Dedifferentiated amniotic fluid mesenchymal stem cell (primary cell): ENCODE data around the gene SLC39A11.
"Not testable (repeated sequence)": the region's sequence is repeated elsewhere in the genome, so short reads cannot be mapped to it uniquely, and the experiment has no call there.

Experiments
- DNase-seq: peaks from one replicate; pipeline ENCODE4 v3.0.0-alpha.2; 2016; ENCODE audit errors: extremely low spot score

The SLC39A11 gene, protein sequence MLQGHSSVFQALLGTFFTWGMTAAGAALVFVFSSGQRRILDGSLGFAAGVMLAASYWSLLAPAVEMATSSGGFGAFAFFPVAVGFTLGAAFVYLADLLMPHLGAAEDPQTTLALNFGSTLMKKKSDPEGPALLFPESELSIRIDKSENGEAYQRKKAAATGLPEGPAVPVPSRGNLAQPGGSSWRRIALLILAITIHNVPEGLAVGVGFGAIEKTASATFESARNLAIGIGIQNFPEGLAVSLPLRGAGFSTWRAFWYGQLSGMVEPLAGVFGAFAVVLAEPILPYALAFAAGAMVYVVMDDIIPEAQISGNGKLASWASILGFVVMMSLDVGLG

DNA sequence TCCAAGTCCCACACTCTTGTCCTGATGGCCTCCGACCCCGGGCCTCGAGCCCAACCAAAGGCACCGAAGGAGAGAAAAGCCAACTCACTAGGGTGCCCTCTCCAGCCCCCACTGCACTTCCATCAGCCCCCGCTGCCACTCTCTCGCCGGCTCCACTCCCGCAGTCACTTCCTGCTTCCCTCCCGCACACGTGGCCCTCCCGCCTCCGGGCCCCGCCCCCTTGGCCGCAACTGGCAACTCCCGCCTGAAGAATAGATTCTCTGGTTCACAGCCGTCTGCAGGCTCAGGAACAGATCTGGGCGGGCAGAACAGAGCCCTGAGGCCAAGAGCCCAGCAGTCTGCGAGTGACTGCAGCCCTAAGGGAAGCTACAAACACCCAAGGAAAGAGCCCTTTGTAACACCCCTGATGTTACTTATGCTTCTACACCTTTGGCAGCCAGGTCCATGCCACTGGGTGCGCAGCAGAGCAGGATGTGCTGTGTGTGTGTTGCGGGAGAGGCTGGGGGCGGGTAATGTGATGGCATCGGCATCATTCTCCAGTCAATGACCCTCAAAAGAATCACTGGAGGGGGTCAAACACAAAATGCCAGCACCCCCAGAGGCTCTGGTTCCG lies at the start of gene SLC39A11:
Gene SLC39A11 (minus strand): TSS at position 166 of the 613 bp plus-strand sequence. CDS start 3,924 bp downstream, outside the sequence.
- DNase-seq = peak; percentile 85

DNA sequence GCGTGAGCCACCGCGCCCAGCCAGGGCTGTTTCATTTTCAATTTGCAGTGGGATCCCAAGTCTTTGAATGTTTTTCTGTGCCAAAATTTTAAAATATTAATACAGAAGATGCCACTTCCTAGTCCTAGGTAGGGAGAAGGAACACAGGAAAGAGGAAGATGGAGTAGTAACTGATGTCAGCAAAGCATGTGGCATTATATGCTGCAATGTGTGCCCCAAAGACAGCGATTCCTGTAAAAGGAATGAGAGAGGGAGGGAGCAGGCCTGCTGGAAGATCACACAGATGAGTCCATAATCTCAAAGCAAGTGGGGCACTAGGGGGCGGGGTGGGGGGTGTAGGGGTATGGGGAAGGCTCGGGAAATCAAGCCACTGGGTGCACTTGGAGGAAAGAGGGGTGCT lies 48.9 kb upstream of the SLC39A11 start:
- no peak for DNase-seq

DNA sequence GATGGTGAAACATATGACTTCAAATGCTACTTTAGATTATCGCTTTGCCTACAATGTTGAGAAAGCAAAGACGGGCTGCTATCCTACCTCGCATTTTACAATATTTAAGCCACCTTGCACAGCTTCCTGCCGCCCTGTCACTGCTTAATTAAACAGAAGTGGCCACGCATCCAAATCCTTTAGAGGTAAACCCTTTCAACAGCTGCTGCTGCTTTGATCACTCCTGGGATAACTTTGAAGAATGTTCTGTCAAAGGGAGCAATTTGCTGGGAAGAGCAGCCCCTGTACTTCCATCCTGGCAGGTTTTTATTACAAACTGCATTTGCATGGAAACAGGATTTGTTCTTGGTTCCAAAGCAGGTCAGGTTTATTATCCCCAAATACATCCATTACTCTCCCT lies 48.1 kb upstream of the SLC39A11 start:
- no peak for DNase-seq

DNA sequence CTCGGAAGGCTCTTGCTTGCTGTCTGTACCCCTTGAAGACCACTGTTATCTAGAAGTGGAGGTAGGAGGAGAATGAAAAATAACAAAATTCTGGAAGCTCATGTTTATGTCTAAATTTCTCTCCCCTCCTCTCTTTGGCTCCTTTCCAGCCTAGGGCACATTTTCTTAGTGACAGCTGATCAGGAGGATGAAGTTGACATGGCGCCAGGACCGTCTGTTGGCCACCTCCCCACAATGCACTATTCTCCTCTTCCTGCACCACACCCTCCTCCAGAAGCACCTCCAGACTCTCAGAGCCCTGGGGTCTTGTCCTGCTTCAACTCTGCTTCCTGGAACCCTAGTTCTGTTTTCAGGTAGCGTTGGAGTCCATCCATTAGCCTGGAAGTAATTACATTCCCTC lies 46.8 kb upstream of the SLC39A11 start:
- DNase-seq = no peak

DNA sequence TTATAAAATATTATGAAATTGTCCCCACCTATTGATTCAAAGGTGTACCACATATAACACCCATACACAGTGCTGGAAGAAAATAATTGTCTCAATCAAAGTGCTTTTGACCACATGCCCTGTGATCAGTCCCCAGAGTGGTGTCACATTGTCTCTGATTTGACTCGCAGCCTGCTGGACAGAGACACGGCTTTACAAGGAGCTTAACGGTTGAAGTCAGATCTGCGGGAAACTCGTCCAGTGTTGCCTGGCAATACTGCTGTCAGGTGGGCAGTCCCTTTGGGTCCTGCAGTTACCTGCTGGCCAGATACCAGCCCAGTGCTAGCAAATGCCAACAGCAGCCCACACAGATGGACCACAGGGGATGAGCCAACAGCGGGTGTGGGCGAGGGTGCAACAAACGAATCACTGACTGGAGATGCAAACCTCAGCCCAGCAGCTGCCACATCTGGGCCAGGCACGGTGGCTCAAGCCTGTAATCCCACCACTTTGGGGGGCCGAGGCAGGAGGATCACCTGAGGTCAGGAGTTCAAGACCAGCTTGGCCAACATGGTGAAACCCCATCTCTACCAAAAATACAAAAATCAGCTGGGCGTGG lies 46.2 kb upstream of the SLC39A11 start:
- no peak for DNase-seq

DNA sequence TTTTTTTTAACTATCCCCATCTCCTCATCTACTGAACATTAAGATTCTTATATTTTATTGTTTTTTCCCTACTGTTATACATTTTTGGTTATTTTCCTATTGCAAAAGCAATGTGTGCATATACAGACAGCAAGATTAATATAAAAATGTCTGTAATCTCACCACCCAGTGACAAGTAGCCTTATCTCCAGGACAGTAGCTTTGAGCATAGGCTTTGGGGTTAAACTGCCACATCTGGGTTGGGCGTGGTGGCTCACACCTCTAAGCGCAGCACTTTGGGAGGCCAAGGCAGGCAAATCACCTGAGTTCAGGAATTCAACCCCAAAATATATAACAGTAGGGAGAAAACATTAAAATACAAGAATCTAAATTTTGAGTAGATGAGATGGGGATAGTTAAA lies 44.9 kb upstream of the SLC39A11 start:
- DNase-seq = no peak

DNA sequence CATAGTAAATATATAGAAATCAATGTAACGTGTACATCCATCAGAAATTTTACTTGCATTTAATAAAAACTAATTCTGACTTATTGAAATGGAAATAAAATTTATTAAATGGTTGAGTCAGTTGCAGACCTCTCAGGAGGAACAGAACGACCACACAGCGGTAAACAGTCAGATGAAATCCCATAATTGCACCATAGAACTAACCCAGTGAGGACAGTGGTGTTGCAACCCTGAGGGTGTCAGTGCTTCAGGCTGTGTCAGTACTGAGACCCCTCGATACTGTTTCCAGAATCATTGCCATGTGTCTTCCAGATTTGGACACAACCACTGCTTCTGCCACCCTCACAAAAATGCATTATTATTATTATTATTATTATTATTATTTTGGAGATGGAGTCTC lies 43.3 kb upstream of the SLC39A11 start:
- DNase-seq = no peak

DNA sequence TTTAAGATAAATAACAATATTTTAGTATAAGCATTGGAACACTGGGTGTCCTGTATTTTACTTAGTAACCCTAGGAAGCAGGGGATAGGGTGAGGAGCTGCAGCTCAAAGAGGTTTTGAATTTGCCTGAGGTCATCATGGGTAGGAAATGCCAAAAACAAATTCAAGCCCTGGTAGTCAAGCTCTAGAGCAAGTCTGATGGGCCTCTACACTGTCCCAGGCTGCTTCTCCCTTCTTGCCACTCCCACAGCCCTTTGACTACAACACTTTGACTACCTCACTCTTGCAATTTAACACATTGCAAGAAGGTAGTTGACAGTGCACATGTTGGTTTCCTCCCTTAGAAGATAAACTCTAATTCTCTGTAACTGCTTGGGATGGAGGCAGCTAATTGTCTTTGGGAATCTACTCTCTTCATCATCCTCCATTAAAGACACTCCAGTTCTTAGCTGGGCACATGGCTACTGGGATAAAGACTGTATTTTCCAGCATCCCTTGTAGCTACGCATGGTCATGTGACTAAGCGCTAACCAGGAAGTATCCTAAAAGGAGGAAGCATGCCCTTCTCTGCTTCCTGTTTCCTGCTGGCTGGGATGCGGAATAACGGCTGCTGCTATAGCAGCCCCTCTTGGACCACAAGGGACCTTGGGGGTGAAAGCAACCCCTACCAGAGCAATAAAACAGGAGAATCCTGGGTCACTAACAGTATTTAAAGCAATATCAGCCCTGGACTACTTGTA lies 41.6 kb upstream of the SLC39A11 start:
- DNase-seq = no peak

DNA sequence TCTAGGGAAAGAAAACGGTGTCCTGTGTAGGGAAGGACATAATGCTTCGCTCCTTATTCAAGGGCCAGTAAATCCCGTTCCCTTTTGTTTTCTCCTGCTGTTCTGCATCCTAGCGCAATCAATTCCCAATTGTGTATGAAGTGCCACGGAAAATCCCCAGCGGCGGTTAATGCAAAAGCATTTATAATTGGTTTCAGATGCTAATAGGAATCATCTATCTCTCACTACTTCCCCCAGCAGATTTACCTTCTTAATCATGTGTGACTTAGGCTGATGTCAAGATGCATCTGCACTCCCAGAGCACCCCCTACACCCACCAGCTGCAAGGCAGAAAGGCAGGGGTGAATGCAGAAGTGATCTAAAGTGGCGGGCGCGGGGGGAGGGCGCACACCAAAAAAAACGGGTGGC lies 39.6 kb upstream of the SLC39A11 start:
- no peak for DNase-seq

DNA sequence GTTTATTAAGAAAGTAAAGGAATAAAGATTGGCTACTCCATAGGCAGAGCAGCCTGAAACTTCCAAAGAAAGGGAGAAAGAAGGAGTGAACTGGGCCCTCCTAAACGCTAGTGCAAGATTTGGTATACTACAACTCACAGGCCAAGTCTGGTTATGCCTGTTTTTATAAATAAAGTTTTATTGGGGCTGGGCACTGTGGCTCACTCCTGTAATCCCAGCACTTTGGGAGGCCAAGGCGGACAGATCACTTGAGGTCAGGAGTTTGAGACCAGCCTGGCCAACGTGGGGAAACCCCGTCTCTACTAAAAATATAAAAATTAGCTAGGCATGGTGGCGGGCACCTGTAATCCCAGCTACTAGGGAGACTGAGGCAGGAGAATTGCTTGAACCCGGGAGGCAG lies 39.0 kb upstream of the SLC39A11 start:
- not testable (repeated sequence) for DNase-seq

DNA sequence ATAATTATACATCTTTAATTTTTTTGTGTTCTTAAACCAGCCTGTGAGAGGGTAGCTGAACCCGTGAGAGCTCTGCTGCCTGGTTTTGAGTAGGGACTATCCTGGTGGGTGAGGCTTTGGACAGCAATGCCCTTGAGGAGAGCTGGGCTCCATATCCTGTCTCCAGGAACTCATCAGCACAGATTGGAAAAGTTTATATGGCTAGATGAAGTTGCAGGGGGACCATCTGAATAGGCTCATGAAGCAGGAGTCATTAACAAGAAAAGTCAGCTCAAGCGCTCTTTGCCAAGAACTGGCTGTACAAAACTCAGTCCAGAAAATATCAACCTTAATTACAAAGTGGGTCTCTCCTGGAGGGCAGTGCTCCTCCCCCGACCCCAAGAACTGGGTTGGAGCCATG lies 38.5 kb upstream of the SLC39A11 start:
- no peak for DNase-seq

DNA sequence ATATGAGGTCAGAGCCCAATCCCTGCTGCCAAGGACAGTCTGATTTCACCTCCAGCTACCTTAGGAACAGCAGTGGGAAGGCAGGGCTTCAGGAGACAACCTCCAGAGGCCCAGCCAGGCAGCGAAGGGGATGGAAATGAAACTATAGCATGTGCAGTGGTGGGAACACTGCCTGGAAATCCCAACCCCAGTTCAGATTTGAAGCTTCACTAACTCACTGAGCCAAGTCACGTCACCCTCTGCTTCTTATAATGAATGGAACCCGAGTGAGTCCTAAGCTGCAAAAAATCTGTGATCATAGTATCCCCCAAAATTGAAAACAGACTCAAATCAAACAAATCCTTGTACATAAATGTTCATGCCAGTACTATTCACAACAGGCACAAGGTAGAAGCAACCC lies 36.0 kb upstream of the SLC39A11 start:
- no peak for DNase-seq

DNA sequence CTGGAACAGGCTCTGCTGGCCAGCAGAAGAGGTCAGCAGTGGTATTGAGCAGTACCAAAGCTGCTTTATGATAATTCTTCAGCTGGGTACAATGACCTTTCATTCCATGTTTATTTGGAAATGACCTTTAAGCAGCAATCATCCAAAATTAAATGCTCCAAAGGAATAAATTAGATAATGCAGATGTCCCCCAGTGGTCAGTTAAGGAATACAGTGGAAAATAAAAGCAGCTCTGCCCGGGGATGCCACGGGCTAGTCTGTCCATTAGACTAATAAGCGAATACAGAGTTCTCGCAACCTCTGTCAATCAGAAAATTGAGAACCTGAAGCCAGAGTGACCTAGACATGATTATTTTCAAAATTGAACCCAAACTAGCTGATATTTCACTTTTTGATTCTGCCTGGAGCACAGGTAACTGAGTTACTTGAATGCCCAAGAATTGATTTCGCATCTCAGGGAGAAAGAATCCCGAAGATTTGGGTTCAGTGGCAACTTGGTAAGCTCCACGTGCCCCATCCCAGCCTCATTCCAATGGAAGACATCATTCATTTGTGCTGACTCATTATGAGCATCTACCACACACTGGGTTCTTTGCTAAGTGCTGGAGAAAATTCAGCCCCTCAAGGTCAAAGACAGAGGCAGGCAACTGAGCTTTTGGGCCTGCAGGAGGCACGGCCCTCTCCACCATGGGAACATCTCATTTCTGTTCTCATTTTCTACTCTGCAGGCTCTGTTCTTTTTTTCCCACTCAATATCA lies 34.4 kb upstream of the SLC39A11 start:
- DNase-seq = no peak

DNA sequence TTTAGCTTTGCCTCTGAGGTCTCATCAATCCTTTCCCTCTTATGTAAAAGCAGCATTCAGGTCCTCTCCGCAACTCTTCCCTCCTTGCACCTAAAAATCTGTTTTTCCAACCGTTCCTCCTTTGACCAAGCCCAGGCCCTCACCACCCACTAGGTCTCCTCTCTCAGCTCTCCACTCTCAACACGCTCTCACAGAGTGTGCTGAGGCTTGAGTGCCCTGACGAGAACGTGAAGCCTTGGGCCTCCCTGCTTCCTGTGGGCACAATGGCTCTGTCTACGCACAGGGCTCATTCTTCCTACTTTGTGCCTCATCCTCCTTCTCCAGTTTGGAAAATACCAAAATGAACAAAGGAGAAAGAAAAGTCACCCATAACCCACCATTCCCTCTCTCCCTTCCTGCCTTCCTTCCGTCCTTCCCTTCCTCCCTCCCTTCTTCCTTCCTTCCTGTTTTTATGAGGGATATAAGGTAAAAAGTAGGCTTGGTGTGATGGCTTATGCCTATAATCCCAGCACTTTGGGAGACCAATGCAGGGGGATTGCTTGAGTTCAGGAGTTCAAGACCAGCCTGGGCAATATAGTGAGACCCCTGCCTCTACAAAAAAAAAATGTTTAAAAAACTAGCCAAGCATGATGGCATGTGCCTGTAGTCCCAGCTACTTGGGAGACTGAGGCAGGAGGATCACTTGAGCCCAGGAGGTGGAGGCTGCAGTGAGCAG lies 31.3 kb upstream of the SLC39A11 start:
- DNase-seq = no peak

DNA sequence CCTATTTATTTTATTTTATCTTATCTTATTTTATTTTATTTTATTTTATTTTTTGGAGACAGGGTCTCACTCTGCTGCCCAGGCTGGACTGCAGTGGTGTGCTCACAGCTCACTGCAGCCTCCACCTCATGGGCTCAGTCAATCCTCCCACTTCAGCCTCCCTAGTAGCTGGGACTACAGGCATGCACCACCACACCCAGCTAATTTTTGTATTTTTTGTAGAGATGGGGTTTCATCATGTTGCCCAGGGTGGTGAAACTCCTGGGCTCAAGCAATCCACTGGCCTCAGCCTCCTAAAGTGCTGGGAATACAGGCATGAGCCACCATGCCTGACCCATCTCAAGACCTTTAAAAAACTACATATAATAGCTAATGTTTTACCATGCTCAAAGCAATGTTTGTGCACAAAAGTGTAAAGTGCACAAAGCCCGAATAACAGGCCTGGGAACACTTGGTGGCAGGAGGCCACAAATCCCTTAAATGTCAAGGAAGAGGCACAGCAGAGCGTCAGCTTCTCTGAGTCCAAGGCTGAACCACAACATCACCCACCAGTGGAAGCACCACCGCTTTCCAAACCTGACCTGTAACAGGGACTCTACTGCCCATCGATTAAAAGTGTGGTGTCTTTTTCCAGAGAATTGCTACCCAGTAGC lies 30.6 kb upstream of the SLC39A11 start:
- DNase-seq = no peak

DNA sequence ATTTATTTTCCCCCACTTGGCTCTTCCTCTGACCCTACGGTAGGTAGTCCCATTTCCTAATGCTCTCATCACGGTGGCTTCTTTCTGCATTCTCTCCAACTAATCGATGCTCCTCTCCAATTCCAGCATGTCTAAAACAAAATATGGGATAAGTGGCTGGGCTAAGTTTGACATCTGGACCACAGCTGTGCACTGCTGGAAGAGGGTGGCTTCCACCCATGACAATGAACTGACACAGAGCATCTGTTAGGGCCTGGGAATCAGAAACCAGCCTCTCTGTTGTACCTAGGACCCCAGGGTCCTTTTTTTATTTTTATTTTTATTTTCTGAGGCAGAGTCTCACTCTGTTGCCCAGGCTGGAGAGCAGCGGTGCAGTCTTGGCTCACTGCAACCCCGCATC lies 29.0 kb upstream of the SLC39A11 start:
- no peak for DNase-seq

DNA sequence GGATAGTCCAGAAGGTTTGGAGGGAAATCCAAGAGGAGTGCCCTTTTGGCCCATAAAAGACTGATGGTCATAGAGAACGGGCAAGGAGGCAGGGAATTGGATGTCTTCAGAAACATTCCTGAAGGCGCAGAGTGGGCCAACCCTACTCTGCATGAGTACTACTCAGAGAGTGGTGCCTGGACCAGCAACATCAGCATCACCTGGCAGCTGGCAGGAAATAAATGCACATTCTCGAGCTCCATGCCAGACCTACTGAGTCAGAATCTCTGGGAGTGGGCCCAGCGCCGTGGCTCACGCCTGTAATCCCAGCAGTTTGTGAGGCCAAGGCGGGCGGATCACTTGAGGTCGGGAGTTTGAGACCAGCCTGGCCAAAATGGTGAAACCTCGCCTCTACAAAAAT lies 27.1 kb upstream of the SLC39A11 start:
- no peak for DNase-seq

DNA sequence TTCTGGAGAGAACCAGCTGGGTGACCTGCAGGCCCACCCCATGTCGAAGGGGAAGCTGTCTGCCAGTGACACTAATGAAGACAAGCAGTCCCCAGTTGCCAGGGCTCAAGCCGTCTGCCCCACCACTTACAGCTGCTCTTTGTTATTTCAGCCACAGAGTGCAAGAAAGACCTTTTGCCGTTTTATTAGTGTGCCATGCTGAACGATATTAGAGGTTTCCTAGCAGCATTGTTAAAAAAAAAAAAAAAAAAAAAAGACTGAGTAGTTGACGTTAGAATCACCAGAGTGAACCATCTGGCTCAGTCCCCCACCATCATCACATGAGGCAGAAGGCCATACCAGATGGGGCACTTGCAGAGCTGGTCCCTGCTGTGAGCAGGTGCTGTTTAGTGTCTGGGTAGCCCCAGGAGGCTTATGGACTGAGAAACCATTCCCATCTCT lies 26.5 kb upstream of the SLC39A11 start:
- DNase-seq = no peak

DNA sequence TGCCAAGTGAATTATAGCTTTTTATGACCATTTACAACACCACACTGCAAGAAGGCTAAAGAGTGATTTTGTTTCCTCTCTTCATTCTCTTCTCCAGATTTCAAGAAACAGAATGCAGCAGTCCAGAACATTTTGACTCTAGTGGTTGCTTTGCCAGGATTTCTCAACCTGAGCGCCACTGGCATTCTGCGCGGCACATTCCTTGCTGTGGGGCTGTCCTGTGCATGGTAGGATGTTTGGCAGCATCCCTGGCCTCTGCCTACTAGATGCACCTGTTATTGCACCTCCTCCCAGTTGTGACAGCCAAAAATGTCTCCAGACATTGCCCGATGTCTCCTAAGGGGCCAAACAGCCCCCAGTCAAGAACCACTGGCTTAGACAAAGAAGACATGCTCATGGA lies 25.7 kb upstream of the SLC39A11 start:
- DNase-seq = no peak

DNA sequence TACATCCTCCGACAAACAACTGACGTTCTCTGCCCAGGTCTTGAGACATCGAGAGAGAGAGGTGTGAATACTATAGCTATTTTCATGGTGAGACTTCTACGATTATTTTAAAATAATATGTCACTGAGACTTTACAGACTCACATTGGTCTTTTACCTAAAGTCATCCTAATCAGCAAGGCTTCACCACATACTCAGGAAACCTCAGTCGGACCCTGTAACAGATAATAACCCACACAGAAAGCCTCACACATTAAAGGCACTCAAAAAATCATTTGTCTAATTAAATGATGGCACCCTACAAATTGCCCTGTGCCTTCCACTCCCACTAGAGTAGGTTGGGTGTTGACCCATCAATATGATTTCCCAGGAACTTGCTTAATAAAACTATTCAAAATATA lies 19.8 kb upstream of the SLC39A11 start:
- no peak for DNase-seq

DNA sequence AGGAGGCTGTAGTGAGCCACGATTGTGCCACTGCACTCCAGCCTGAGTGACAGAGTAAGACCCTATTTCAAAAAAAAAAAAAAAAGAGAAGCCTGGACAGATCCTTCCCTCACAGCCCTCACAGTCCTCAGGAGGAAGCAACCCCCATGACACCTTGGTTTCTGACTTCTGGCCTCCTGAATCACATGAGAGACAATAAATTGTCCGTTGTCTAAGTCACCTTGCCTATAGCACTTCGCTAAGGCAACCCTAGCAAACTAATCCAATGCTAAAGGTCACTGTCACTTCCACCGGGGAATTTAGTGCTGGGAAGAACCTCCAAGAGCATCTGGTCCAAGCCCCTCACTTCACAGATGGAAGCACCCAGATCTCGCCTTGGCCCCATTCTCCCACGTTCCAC lies 18.9 kb upstream of the SLC39A11 start:
- no peak for DNase-seq
